Measurements from ENCODE around the gene PLXNA4.

PLXNA4 gene

DNA sequence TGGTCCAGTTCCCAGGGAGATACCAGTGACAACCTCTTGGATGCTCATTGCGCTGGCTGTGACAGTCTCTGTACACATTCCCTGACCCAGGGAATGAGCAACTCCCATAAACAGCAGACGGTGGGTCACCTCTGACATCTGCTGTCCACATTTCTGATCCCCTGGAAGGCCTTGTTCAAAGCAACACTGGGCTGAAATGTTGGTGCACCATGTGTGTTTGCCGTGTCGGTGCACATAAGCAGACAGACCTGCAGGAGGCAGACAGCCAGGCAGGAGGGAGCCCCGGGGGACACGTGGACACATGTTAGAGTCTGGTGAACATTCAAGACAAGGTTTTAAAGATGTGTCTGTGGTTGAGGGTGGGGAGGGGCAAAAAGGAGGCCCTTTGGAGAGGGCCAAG lies 254.9 kb downstream of the PLXNA4 start:
- DNase-seq (ENCODE audit: low read depth, low spot score): no peak

DNA sequence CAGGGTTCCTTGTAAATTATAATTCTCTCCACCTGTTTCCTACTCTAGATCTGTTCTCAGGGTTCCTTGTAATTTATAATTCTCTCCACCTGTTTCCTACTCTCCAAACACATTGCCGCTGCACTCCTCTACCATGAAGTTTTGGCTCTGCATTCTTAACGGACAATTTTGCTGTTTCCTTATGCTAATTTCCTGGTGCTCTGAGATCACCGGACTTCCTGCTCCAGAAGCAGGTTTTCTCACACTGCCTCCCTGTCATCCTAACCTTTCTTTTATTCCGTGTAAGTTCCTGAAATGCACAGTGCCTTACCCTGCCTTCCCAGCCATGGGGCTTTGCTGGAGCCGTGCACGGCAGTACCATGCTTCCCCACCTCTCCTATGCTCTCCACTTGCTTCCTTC lies 256.8 kb downstream of the PLXNA4 start:
- no peak for DNase-seq (ENCODE audit: low read depth, low spot score)

DNA sequence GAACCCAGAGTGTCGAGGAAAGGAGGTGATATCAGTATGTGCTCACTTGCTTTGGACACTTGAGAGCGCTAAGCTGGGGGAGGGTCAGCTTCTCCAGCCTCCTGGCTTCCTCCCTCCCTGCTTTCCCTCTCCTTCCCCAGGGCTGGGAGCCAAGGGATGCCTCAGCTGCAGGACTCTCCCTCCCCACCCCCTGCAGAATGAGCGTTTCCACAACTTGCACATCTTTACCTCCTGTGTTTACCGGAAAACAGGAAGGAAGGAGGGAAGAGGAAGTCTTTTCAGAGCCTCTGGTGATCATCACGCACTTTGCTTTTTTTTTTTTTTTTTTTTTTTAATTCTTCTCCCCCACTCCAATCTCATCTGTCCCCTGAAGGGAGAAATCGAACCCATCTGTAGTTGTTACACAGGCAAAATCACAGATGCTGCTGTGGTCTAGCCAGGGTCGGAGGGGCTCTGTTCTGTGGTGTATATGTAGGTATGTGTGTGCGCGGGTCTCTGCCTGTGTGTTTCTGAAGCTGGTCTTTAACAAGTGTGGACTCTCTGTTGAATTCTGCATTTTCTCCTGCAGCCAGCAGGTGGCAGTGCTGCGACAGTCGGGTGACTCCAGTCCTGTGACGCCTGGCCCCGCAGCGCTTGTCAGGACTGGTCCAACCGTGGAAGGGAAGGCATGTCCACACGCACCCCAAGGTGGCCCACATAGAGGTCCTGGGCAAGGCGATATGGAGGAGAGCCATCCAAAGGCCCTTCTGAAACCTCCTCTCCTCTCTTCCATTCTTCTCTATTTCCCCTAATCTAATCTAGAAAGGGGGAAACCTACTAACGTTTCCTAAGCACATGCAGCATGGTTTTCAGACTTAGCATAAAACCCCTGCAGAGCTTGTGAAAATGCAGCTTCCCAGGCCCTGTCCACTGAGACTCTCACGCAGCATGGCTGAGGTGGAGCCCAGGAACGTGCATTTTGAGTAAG lies 257.6 kb downstream of the PLXNA4 start:
- peak; percentile 78 for DNase-seq (ENCODE audit: low read depth, low spot score)

DNA sequence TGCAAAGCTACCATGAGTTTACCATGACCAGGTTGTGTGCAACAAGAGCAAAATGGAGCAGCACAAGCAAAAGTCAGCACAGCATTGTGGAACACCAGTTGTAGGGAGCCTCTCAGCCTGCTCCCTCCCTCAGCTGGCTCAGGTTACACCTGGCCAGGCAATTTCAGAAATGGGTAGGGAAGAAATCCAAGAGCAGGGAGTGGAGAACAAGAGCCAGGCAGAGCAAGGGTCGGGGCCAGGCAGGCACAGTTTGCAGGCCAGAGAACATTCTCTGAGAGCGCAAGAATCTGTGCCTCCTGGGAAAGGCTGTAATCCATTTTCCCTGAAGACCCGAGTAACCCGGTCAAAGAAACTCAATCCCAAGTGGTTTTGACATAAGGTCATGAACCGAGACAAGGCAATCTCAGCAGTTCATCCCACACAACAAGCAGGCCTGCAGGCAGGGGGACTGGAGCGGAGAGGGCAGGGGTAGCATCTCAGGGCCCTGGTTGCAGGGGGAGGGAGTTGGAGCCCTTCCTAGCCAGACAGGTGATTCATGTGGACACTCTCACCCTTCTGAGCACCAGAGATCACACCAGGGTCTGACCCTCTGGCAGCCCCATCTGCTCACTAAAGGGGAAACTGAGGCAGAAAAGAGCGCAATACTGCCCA lies 258.4 kb downstream of the PLXNA4 start:
- DNase-seq (ENCODE audit: low read depth, low spot score): no peak

DNA sequence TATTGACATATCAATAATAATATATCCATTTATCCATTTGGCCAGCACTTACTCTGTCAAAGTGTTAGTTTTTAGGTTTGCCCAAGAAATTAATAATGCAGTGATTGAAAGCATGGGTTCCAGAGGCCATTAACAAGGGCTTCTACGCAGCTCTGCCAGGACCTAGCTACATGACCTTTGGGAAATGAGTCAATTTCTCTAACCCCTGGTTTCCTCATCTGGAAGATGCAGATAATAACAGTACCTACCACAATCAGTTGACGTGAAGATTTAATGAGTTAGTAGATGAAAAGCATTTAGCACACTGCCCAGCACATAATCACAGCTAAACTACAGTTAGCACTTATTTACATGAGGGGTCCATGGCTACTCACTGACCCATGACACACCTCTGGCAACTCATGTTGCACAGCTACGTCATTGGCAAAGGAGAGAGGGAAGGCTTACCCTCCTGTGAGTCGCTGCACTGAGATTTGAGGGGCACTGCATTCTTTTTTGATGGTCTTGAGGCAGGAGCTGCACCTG lies 263.7 kb downstream of the PLXNA4 start:
- no peak for DNase-seq (ENCODE audit: low read depth, low spot score)

DNA sequence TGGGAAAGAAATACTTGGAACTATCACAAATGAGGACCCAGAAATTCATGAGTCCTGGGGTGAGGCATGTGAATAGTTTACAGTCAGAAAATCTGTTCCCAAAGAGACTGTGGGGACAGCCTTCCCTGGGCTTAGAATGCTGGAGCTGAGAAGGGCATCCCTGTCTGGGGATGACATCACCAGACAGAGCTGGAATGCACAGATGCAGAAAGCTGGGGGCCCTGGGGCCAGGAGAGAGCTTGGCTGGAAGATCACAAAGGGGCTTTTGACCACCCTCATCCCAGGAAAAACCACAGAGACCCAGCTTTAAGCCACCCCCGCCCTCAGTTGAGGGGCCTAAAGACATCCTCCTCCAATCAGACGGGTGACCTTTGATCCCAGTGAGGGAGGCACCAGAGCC lies 264.5 kb downstream of the PLXNA4 start:
- no peak for DNase-seq (ENCODE audit: low read depth, low spot score)

DNA sequence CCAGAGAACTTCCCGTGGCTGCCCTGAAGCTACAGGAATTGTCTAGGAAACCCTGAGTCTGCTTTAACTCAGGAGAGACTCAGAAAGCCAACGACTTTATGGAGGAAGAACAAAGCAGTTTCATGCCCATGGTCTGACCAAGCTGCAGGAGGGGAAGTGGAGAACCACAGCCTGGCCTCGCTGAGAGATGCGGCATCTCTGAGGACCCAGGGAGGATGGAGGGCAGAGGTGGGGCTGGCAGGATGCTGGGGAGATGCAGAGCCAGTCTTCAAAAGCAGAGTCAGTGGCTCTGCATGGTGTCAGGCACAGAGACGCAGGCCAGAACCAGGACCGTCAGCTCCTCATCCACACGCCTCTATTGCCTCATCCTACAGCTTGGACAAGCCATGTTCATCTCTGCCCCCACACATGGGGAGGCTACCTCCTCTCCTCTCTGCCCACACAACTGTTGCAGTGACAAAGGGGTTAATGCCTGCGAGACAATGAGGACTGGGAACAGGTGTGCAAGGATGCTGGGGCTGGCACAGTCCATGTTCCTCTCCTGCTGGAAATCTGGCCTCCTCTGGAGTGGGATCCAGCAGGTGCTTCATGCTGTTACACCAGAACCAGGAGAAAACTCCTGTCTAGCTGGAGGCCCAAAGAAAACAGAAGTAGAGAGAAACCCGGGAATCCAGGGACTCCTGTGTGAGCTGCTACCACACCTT lies 267.0 kb downstream of the PLXNA4 start:
- DNase-seq (ENCODE audit: low read depth, low spot score): no peak

DNA sequence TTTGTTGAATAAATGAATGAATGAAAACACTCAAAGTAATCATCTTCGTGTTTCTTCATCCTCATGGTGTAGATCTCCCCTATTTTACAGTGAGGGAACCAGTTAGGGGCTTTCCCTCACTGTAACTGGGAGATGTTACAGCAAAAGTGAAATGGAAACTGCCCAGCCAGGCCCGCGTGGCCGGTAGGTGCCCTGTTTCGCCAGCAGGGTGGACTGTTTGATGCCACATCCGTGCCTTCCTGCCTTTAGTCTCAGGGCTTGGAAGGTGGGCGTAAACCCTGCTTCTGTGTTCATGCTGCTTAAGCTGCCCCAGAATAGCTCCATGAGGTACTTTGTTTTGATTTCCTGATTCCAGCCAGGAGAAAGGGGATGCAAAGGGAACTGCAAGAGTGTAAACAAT lies 268.8 kb downstream of the PLXNA4 start:
- DNase-seq (ENCODE audit: low read depth, low spot score): no peak

DNA sequence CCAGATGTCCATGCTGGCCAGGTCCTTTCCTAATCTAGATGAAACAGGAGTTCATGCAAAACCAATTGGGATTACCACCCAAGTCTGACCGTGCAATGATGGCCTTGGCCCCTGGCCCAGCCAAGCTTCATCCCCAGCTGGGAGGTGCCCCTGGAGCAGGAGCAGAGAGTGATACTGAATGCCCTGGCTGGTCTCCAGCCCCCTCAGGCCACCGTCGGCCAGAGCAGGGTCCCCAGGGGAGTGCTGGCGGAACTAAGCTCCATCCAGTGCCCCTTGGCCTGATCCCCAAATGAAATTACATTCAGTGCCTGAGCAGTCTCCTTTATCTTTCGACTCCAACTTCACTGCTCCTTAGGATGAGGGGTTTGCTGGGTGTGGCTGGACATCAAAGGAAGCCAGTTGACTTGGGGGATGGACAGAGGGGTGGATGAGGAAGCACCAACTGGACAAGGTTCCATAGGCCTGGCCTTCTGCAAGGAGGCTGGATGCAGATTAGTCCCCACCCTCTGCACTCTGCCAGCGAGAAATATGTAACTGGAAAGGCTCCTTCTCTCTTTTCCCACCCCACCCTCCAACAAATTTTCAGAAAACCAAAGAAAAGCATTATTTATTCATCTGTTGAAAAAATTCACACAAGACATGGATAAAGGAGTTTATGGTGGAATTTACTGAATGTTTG lies 275.5 kb downstream of the PLXNA4 start:
- no peak for DNase-seq (ENCODE audit: low read depth, low spot score)

DNA sequence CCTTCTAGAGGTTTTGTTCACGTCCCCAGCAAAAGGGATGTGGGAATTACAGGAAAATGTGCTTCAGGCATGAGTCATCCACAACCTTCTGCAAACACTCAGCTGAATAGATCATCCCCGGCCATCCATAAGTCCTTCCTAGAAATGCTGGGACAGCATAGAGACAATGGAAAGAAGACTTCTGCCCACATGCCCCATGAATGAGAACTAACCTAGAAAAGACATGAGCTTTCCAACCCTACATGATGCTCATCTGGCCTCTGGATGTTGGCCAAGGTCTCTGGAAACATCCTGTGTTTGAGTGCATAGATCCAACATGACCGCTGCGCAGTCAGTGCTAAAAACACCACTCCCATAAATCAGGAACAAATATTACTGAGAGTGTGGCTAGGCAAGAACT lies 277.5 kb downstream of the PLXNA4 start:
- no peak for DNase-seq (ENCODE audit: low read depth, low spot score)

DNA sequence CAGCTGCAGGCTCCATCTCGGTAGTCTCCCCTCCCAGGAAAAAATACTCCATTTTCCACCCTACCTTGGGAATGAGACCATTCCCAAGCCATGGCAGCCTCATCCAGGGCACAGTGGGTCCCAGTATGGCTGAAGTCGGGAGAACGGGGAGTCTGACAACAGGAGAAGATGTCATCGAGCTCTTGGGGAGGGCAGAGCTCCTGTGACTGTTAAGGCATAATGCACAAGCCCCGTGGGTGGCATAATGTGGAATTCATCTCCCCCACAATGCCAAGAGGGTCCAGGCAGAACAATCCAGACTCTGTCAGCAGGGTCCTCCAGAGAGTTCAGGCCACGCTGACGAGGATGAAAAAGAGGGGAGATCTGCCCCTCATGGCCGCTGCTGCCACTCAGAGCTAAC lies 279.4 kb downstream of the PLXNA4 start:
- DNase-seq (ENCODE audit: low read depth, low spot score): no peak

DNA sequence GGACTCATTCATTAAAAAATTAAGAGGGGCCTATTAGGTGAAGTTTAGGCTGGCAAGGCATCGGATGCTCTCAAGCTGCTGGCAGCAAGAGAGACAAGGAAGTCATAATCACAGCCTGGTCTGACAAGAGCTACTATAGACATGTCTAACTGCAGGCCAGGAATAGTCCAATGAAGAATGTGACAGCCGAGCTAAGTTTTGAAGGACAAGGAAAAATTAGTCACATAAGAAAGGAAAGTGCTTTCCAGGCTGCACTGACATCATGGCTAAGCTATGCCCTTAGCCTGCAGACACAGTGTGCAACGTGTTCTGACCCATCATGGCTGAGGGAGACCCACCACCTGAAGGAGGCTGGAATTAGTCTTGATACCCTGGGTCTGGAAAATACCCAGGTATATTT lies 281.1 kb downstream of the PLXNA4 start:
- DNase-seq (ENCODE audit: low read depth, low spot score): no peak

DNA sequence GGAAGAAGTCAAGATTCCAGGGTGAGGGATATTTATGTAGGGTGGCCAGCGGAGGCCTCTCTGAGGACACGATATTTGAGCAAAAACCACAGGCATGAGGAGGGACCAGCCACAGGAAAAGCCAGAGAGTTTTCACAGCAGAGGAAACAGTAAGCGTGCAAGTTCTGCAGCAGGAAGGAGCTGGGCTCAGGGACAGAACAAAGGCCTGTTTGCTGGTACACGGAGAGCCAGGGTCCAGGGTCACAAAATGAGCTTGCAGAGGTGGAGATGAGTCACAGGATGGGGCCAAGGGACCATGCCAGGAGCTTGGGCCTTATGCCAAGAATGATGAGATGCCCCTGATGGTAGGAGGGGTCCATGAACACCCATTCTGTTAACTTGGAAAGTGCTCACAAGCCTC lies 283.5 kb downstream of the PLXNA4 start:
- no peak for DNase-seq (ENCODE audit: low read depth, low spot score)

DNA sequence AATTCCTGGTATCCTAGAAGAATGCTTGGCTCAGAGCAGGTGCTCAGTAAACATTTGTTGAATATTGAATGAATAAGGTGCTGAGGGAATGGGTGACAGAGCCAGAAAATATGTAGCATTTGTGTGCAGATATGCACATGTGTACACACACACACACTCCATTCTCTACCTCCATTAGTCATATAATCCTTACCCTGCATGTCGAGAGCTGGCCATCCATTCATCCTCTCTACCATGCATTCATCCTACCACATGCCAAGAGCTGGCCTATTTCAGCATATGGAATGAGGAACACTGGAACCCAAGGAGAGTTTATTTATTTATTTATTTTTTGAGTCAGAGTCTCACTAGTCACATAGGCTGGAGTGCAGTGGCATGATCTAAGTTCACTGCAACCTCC lies 284.8 kb downstream of the PLXNA4 start:
- DNase-seq (ENCODE audit: low read depth, low spot score): no peak

DNA sequence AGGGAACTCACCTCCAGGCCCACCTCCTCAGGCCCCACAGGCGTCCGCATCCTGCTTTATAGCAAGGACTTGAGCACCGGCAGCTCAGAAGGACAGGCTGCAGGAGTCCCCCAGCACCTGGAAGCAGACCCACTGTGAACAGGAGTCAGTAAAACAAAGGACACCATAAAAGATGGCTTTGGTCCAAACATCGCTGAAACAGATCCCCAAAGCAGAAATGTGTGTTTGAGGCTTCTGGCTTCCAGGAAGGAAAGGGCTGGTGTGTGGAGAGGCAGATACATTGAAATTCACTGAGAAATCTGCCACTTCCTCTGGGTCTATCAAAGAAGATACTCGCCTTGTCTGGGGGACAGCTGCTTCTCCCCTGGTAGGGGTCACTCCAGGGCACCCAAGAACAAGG lies 286.2 kb downstream of the PLXNA4 start:
- no peak for DNase-seq (ENCODE audit: low read depth, low spot score)

DNA sequence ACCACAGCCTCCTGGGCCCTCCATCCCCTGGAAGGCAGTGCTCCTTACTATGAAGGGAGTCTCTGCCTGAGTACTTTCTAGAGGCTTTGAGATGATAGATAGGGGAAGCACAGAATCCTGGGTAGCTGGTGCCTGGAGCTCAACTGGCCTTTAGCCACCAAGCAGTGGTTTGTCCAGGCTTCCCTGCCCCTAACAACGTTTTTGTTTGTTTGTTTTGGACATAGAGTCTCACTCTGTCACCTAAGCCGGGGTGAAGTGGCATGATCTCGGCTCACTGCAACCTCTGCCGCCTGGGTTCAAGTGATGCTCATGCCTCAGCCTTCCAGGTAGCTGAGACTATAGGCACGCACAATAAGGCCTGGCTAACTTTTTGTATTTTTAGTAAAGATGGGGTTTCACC lies 289.4 kb downstream of the PLXNA4 start:
- DNase-seq (ENCODE audit: low read depth, low spot score): no peak

DNA sequence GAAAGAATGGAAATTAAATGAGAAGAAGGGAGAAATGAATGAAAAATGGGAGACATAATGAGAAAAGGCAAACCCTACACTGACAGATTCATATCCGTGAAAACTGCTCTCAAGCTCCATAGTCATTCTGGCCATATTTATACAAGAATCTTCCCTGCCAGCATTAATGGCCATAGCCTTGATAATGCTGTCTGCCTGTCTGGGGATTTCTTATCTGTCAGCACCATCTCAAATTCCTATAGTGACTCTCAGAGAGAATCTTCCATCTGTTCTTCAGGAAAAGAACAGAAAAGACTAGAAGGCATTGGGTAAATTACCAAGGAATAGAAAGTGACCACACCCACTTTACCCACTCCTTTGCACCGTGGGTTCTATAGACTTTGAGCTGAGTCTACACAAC lies 295.9 kb downstream of the PLXNA4 start:
- DNase-seq (ENCODE audit: low read depth, low spot score): no peak

DNA sequence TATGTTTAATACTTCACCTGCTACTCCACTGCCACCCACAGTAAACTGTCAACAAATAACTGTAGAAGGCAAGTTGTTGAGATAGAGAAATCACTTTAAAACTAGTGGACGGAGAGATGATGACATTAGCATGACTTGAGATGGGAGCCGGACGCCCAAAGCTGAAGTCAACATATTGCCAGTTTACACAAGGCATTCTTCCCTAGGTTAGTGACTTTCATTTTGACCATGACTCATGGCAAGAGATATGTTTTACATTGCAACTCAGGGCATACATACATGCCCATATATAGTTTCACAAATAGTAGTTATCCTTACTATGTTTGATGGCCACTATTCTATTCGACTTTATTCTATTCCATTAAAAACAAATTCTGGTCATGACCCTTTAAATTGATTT lies 296.6 kb downstream of the PLXNA4 start:
- DNase-seq (ENCODE audit: low read depth, low spot score): no peak

DNA sequence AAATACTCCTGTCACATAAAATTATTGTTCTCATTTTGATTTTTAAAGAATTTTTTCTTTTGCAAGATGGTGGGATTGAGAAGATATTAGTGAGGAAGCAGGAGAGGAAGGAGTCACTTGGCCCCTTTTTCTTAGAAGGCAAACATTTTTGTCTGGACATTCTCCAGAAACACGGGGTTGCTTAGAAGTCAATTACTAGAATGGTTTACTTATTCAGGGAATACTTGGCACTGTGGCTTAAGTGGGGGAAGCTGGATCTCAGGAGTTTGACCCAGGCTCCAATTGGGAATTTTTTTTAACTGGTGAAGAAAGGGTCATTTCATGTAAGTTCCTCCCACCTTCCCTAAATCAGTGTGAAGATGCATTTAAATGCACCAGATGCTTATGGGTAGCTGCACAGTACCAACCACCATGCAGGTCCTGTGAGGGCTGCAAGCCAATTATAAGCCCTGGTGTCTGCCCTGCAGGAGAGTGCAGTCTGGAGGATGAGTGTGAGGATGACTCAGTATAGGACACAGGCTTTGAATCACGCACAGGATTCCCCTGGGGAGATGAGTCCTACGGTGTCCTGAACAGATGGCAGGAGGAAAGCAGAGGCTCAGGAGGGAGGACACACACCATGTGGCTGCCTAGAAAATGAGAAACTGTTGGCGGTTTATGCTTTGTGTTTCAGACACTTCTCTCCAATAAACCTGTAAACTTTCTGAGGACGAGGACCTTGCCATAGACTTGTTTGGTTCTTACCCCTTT lies 299.1 kb downstream of the PLXNA4 start:
- no peak for DNase-seq (ENCODE audit: low read depth, low spot score)

DNA sequence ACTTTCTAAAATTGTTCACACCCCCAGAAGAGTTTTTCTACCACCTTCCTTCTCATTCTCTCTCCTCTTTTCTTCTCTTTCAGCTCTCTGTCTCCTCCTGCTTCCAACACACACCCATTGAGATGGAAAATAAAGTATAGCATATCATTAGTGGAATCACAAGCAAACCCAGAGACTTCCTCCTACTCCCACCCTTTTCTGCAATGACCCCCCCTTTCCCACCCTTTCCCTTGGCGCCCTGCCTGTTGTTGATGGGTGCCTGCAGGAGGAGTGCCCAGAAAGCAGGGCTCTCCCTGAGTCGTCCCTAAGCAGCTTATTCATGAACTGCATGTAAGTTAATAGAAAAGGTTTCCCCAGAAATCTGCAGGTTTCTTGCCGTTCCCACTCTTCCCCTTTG lies 300.0 kb downstream of the PLXNA4 start:
- DNase-seq (ENCODE audit: low read depth, low spot score): no peak

Data from iPS DF 19.7 (cell line).